ENCODE data around the gene POLQ. TPM values are rescaled to one million over a fixed set of nuclear protein-coding genes. Genes with fewer than 3 reads are reported as not detected.

POLQ gene
- total and polyA plus RNA-seq, 2 experiments from 2014 or later: 0.81 to 1.6 TPM

DNA sequence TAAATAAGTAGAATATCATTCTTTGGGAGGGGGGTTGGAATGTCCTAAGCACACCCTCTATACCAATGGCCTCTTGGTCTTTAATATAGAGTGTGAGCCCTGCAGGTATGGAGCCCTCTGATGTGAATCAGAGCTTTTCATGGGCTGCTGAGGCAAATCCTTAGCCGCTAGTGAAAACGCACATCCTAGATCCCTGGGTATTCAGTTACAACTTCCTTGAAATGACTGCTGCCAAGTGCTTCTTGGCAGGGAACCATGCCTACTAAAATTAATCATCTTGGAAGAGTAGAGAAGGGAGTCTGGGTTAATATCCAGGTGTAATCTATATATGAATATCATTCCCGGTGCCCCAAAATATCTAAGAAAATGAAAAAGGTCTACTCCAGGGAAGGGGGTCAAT is 109.1 kb downstream of the POLQ start:
- 88 to 94% methylated on average over 3 of the region's 3 CpGs for WGBS, 2 experiments (ENCODE audit: low coverage in 1 of 2, low lambda C conversion rate in 2 of 2, missing lambda C conversion rate in 2 of 2)
- H3K4me2 ChIP-seq (ENCODE audit: unreplicated experiment): no peak overlapping the region
- no peak for DNase-seq
- H3K36me3 ChIP-seq (ENCODE audit: low read depth): no peaks in the 10 kb centered on the region
- TF ChIP-seq EZH2 (IDR thresholded peaks at IDR 0.05; ENCODE audit: insufficient read depth, poor library complexity, severe bottlenecking) (no peak), EZH2phosphoT487 (IDR thresholded peaks at IDR 0.05; ENCODE audit: insufficient read depth, low read depth) (no peak)
- H3K9me2 ChIP-seq (ENCODE audit: insufficient read depth): no peaks in the 10 kb centered on the region
- H3K9me3 ChIP-seq (ENCODE audit: low read depth): no peaks in the 10 kb centered on the region
- no peaks in the 10 kb centered on the region; the same call in 1 of the 2 replicates for H3K4me1 ChIP-seq (ENCODE audit: insufficient read depth)
- no peaks in the 10 kb centered on the region for H4K20me1 ChIP-seq (ENCODE audit: insufficient read depth)
- H3K9ac ChIP-seq: no peak overlapping the region
- no peaks in the 10 kb centered on the region for H3F3A ChIP-seq (ENCODE audit: insufficient read depth)
- no peak overlapping the region for H3K27ac ChIP-seq
- no peaks in the 10 kb centered on the region for H3K27me3 ChIP-seq (replicated peaks; ENCODE audit: insufficient read depth)
- in situ Hi-C loops (cut with MboI): no loop called here
- H3K79me2 ChIP-seq (ENCODE audit: insufficient read depth): no peaks in the 10 kb centered on the region
- no peak overlapping the region for H3K4me3 ChIP-seq
- no peak overlapping the region for H2AFZ ChIP-seq

DNA sequence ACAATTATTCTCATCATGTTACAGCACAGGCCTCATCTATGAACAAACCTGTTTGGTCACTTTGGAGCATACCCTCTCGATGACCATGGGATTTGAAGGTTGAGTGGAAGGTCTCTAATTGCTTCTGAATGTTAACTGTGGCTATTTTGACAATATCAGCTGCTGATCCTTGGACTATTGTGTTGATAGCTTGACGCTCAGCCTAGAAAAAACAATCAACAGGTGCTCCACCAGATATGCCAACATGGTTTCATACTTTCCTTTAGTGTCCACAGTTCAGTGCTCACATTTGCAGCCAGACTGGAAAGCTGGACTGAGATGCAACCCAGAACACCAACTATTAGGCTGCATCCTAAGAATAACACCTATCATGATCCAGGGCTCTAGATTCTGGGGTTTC is 109.7 kb downstream of the POLQ start:
- Histone ChIP-seq H3K4me2 (ENCODE audit: unreplicated experiment) (no peak overlapping the region), H4K20me1 (ENCODE audit: insufficient read depth) (no peaks in the 10 kb centered on the region), H3K36me3 (ENCODE audit: low read depth) (no peaks in the 10 kb centered on the region), H2AFZ (no peak overlapping the region), H3K27me3 (replicated peaks; ENCODE audit: insufficient read depth) (no peaks in the 10 kb centered on the region), H3K9me2 (ENCODE audit: insufficient read depth) (no peaks in the 10 kb centered on the region), H3K79me2 (ENCODE audit: insufficient read depth) (no peaks in the 10 kb centered on the region), H3K9ac (no peak overlapping the region), H3K9me3 (ENCODE audit: low read depth) (no peaks in the 10 kb centered on the region), H3K4me3 (no peak overlapping the region), H3K27ac (no peak overlapping the region), H3F3A (ENCODE audit: insufficient read depth) (no peaks in the 10 kb centered on the region), H3K4me1 (ENCODE audit: insufficient read depth) (no peaks in the 10 kb centered on the region; the same call in 1 of the 2 replicates)
- 96 to 98% methylated on average over 2 of the region's 2 CpGs for WGBS, 2 experiments (ENCODE audit: low coverage in 1 of 2, low lambda C conversion rate in 2 of 2, missing lambda C conversion rate in 2 of 2)
- in situ Hi-C loops (cut with MboI): no loop called here
- no peak for TF ChIP-seq EZH2 (IDR thresholded peaks at IDR 0.05; ENCODE audit: insufficient read depth, poor library complexity, severe bottlenecking)
- DNase-seq: no peak

DNA sequence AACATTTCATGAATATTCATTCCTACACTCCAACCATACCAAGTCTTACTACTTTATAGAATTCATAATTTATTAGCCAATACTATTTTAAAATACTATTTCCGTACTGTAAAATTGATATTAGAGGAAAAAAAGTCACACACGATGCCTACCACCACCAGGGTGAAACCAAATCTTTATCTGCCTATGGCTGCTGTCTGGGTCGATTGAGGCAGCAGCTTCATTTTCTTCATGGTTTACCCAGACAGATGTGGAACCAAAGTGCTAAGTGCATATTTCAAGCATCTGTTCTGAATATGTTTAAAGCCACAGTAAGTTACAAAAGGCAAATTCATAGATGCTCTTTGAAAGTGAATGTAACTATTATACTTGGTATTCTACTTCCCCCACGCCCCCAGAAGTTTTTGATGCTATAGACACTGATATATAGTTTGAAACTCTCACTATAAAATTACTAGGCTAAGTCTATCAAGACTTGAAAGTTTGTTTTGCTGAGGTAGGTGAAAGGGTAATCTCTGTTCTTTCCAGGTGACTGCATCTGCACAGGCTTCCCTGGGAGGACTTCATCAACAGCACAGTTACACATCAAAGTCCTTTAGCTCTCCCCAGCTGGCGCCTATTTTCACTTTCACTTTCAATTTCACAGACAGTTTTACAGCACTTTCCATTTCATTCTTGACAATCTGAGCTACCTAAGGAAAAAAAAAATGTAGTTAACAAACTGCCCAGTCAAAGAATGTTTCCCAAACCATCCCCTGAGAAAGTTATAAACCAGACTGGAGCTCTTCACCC is 113.9 kb downstream of the POLQ start:
- 8 to 14% methylated on average over 5 of the region's 5 CpGs for WGBS, 2 experiments (ENCODE audit: low coverage in 1 of 2, low lambda C conversion rate in 2 of 2, missing lambda C conversion rate in 2 of 2)
- Histone ChIP-seq H4K20me1 (ENCODE audit: insufficient read depth) (no peaks in the 10 kb centered on the region), H3K79me2 (ENCODE audit: insufficient read depth) (no peaks in the 10 kb centered on the region), H3K27me3 (replicated peaks; ENCODE audit: insufficient read depth) (no peaks in the 10 kb centered on the region), H3K9ac (peak overlapping the region; percentile 68), H3K4me2 (ENCODE audit: unreplicated experiment) (peak overlapping the region; percentile 94), H3K9me2 (ENCODE audit: insufficient read depth) (no peaks in the 10 kb centered on the region), H3K9me3 (ENCODE audit: low read depth) (no peaks in the 10 kb centered on the region), H3K27ac (no peak overlapping the region), H3K4me1 (ENCODE audit: insufficient read depth) (no peaks in the 10 kb centered on the region; the same call in 1 of the 2 replicates), H3K36me3 (ENCODE audit: low read depth) (no peaks in the 10 kb centered on the region), H3K4me3 (peak overlapping the region; percentile 78), H3F3A (ENCODE audit: insufficient read depth) (no peaks in the 10 kb centered on the region), H2AFZ (peak overlapping the region; percentile 95)
- no peak for TF ChIP-seq EZH2 (IDR thresholded peaks at IDR 0.05; ENCODE audit: insufficient read depth, poor library complexity, severe bottlenecking)
- no peak for TF ChIP-seq EZH2phosphoT487 (IDR thresholded peaks at IDR 0.05; ENCODE audit: insufficient read depth, low read depth)
- DNase-seq: peak; percentile 66
- in situ Hi-C loops (cut with MboI): no loop called here

DNA sequence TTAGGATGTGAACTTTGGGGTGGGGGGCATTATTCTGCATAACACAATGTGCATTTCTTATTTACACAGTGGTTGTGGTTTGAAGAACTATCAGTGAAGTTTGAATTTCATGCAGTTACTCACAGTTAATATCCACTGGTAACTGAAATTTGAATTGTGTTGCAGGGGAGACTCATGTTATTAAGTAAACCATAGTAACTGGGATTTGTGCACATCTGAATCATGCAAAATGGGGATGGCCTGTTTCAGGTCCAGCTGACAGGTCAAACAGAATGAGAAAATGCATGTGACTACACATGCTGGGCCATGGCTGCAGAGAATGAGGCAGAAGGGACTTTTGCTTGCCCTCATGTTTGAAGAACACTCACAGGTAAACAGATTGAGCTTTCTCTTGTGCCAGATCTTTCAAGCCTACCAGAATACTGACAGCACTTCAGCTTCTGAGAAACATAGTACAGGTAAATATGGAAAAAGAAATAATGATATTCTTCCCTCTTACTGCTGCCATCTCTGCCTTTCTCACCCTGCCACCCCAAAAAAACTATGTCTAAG is 115.0 kb downstream of the POLQ start:
- Histone ChIP-seq H4K20me1 (ENCODE audit: insufficient read depth) (no peaks in the 10 kb centered on the region), H3K36me3 (ENCODE audit: low read depth) (no peaks in the 10 kb centered on the region), H2AFZ (peak overlapping the region; percentile 95), H3K27ac (no peak overlapping the region), H3F3A (ENCODE audit: insufficient read depth) (no peaks in the 10 kb centered on the region), H3K9me2 (ENCODE audit: insufficient read depth) (no peaks in the 10 kb centered on the region), H3K4me3 (no peak overlapping the region), H3K27me3 (replicated peaks; ENCODE audit: insufficient read depth) (no peaks in the 10 kb centered on the region), H3K4me2 (ENCODE audit: unreplicated experiment) (no peak overlapping the region), H3K79me2 (ENCODE audit: insufficient read depth) (no peaks in the 10 kb centered on the region), H3K4me1 (ENCODE audit: insufficient read depth) (no peaks in the 10 kb centered on the region; the same call in 1 of the 2 replicates), H3K9ac (no peak overlapping the region), H3K9me3 (ENCODE audit: low read depth) (no peaks in the 10 kb centered on the region)
- DNase-seq: peak; percentile 8
- TF ChIP-seq EZH2 (IDR thresholded peaks at IDR 0.05; ENCODE audit: insufficient read depth, poor library complexity, severe bottlenecking) (no peak), EZH2phosphoT487 (IDR thresholded peaks at IDR 0.05; ENCODE audit: insufficient read depth, low read depth) (no peak)
- in situ Hi-C loops (cut with MboI): no loop called here

Measured in GM23248 (cell line).